Retina (tissue), 1 donor: ENCODE results near the gene TMEM212.
"Not testable (repeated sequence)": the region's sequence is repeated elsewhere in the genome, so short reads cannot be mapped to it uniquely, and the experiment has no call there.

Experiments used
- DNase-seq: peaks from one replicate; pipeline ENCODE4 v3.0.0-alpha.2; 2016

TMEM212 gene

GRCh38 chr3:171895900-171896299, 52.8 kb downstream of the TMEM212 start:
- no peak for DNase-seq

- DNase-seq = no peak
These were observed 53.2 kb downstream of the TMEM212 start for GRCh38 chr3:171896316-171896715.

- DNase-seq = no peak
These were observed 55.0 kb downstream of the TMEM212 start for GRCh38 chr3:171898192-171898591.

GRCh38 chr3:171900446-171900845, 57.3 kb downstream of the TMEM212 start:
- no peak for DNase-seq

- no peak for DNase-seq
These were observed 58.6 kb downstream of the TMEM212 start for GRCh38 chr3:171901615-171902312.

GRCh38 chr3:171904829-171905228, 61.7 kb downstream of the TMEM212 start:
- DNase-seq = no peak

- DNase-seq = not testable (repeated sequence)
These were observed 63.4 kb downstream of the TMEM212 start for GRCh38 chr3:171906503-171906902.

- DNase-seq = no peak
These were observed 64.0 kb downstream of the TMEM212 start for GRCh38 chr3:171906951-171907676.

GRCh38 chr3:171907761-171908160, 64.6 kb downstream of the TMEM212 start:
- DNase-seq = no peak

- DNase-seq = no peak
These were observed 65.6 kb downstream of the TMEM212 start for GRCh38 chr3:171908731-171909130.
